NB4 (cell line): ENCODE measurements around the gene PRSS50.
A peak's percentile ranks its signal among the peaks of the same experiment; 100 is the strongest.

Experiments used
- DNase-seq: peaks from one replicate; pipeline ENCODE4 v3.0.0; 2010; ENCODE audit warnings: low read depth
- H3K4me3 ChIP-seq: one replicate; pipeline ENCODE4 v1.5.1; 2011; ENCODE audit warnings: mild to moderate bottlenecking, low read depth, low read length, moderate library complexity
- CTCF ChIP-seq: IDR thresholded peaks from one replicate; pipeline ENCODE4 v1.5.1; 2012; ENCODE audit warnings: low read depth, low read length
- MAX ChIP-seq: IDR thresholded peaks from 2 replicates; pipeline ENCODE4 v1.6.1; 2011; ENCODE audit warnings: low read depth, low read length
- MYC ChIP-seq: IDR thresholded peaks from 2 replicates; pipeline ENCODE4 v1.6.1; 2011; ENCODE audit warnings: low read depth, low read length
- POLR2A ChIP-seq: IDR thresholded peaks from 2 replicates; pipeline ENCODE4 v1.6.1; 2011; ENCODE audit warnings: mild to moderate bottlenecking; ENCODE audit not compliant: insufficient read length; ENCODE audit errors: extremely low read depth

PRSS50 gene

GRCh38 chr3:46664188-46664970, 53.3 kb downstream of the PRSS50 start:
- DNase-seq, result no peak
- no peak overlapping the region for H3K4me3 ChIP-seq
- TF ChIP-seq POLR2A (no peak), MAX (no peak), MYC (no peak), CTCF (no peak)

GRCh38 chr3:46663591-46664135, 54.0 kb downstream of the PRSS50 start:
- DNase-seq, result peak; percentile 33
- TF ChIP-seq MAX (no peak), MYC (no peak), POLR2A (no peak), CTCF (no peak)

GRCh38 chr3:46662771-46663551, 54.7 kb downstream of the PRSS50 start:
- TF ChIP-seq MYC, result no peak
- TF ChIP-seq CTCF, result no peak
- TF ChIP-seq MAX, result no peak
- no peak for TF ChIP-seq POLR2A
- no peak for DNase-seq
- no peak overlapping the region for H3K4me3 ChIP-seq

More at GRCh38 chr3:46663591-46664135, 54.0 kb downstream of the PRSS50 start:
- H3K4me3 ChIP-seq, result no peak overlapping the region
